ENCODE results near the gene FLT3LG.
"Not testable (repeated sequence)": the region's sequence is repeated elsewhere in the genome, so short reads cannot be mapped to it uniquely, and the experiment has no call there.

The FLT3LG gene

DNA sequence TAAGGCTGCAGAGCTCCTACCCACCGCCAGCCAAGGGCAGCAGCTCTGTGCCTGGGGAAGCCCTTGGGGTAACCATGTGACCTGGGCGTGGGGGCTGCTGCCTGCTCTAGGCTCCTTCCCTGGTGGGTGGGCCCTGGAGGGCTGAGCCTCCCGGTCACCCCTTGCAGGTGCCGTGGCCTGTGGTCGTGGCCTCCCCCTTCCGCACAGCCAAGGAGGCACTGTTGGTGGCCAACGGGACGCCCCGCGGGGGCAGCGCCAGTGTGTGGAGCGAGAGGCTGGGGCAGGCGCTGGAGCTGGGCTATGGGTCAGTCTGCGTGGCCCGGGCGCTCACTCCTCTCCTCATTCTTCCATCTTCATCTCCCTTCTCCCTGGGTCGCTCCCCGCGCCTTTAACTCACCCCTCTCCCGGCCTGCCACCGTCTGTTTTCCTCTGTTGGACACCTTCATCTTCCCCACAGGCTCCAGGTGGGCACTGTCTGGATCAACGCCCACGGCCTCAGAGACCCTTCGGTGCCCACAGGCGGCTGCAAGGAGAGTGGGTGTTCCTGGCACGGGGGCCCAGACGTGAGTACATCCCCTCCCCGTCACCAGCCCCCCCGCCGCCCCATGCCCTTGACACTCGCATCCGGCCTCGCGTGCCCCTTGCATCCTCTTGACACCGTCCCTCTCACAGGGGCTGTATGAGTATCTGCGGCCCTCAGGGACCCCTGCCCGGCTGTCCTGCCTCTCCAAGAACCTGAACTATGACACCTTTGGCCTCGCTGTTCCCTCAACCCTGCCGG, 9.9 kb upstream of the FLT3LG start:
- no peak for DNase-seq

DNA sequence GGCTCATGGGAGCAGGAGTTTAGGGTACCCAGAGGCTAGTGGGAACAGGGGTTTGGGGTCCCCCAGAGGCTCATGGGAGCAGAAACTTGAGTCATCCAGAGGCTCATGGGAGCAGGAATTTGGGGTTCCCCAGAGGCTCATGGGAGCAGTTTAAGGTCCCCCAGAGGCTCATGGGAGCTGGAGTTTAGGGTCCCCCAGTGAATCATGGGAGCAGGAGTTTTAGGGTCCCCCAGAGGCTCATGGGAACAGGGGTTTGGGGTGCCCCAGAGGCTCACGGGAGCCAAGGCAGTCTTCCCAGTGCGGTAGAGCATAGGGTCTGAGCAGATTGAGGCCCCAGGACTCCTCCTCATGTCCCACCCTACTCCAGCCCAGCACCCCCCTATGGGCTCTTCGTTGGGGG, 8.6 kb upstream of the FLT3LG start:
- no peak for DNase-seq

GRCh38 chr19:49468199-49468598, 5.8 kb upstream of the FLT3LG start:
- no peak for DNase-seq

DNA sequence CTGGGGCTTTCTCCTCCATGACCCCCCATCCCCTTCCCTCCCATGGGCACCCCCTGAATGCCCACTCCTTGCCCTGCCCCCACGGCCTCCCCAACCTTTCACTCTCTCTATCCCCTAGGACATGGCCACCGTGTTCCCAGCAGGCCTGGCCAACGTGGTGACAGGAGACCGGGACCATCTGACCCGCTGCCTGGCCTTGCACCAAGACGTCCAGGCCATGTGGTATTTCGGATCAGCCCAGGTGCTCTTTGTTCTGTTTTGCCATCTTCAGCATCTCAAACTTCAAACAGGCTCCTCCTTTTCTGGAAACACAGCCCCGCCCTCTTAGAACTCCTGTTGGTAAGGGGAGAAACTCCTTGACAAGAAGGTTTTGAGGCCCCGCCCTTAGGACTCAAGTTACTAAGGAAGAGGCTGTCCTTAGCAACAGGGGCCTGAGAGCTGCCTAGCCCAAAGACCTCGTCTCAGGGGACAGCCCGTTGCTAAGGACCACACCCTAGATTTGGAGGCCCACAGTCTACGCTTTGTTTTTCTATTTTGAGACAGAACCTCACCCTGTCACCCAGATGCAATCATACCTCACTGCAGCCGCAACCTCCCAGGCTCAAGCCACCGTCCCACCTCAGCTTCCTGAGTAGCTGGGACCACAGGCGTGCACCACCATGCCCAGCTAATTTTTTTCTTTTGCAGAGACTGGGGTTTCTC, 5.1 kb upstream of the FLT3LG start:
- DNase-seq: peak; percentile 84

- DNase-seq: peak; percentile 85
These were observed 4.0 kb upstream of the FLT3LG start for GRCh38 chr19:49469828-49470614.

DNA sequence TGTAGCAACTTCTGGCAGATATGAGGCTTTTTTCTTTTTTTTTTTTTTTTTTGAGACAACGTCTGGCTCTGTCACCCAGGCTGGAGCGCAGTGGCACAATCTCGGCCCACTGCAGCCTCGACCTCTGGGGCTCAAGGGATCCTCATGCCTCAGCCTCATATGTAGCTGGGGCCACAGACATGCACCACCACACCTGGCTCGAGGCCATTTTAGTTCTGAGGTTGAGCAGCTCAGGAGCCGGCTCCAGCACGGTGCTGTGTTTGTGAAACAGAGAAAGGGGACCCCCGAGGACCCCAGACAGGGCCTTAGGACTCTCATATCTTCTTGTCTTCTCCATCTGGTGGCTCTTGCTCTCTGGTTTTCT, 3.4 kb upstream of the FLT3LG start:
- DNase-seq: no peak

DNA sequence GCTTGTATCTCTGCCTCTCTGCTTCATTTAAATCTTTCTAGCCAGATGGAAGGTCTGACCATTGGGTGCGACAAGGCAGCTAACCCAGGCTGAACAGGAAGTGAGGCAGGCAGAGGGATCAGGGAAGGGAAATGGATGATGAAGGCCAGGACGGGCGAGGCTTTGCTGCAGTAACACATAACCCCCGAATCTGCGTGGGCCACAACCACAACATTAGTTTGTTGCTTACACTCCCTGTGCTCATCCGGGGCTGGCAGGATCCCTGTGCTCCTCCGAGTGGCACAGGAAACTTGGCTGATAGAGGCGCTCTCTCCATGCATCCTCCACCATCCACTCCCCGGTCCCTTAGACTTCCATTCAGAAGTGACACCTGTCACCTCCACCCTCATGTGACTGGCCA, 1.1 kb upstream of the FLT3LG start:
- DNase-seq: peak; percentile 42

DNA sequence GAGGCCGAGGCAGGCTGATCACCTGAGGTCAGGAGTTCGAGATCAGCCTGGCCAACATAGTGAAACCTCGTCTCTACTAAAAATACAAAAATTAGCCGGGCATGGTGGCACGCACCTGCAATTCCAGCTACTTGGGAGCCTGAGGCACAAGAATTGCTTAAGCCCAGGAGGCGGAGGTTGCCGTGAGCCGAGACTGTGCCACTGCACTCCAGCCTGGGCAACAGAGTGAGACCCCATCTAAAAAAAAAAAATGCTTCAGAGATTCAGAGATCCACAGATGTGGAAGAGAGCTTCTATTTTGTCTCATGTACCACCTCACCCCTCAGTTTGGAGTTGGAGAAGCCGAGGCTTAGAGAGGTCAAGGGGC, 531 bp upstream of the FLT3LG start:
- not testable (repeated sequence) for DNase-seq

GRCh38 chr19:49474542-49474924, 518 bp downstream of the FLT3LG start:
- DNase-seq: no peak

- peak; percentile 34 for DNase-seq
These were observed 1.3 kb downstream of the FLT3LG start for GRCh38 chr19:49475191-49475917.

GRCh38 chr19:49475995-49476880, 2.2 kb downstream of the FLT3LG start:
- DNase-seq: peak; percentile 90

- DNase-seq: no peak
These were observed 6.1 kb downstream of the FLT3LG start for GRCh38 chr19:49479975-49480628.

DNA sequence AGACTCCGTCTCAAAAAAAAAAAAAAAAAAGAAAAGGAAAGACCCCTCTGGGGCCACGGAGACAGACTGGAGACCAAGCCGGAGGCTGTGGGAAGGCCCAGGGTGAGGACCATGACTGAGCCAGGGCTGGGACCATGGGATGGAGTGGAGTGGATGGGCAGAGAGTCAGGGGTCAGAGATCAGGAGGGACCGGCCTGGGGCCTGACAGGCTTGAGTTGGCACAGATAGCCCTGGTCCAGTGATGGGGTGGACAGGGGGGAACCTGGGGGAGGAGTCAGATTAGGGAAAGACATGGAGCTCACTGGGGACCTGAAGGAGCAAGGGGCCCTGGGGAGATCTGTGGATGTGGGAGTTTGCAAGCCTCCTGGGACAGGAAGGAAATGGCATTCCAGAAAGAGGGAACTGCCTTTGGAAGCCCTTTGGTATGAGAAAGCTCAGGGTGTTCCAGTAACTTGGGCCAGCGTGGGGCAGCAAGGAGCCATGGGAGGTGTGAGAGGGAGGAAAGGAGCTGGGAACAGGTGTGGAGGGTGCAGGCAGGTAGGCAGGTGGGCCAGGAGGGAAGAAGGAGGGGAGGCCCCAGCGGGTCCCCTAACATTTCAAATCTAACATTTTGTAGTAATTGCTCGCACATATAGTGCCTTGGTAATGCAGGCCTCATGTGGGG, 7.1 kb downstream of the FLT3LG start:
- DNase-seq: no peak

- DNase-seq: no peak
These were observed 12.2 kb downstream of the FLT3LG start for GRCh38 chr19:49486232-49486631.

GRCh38 chr19:49486710-49487276, 12.8 kb downstream of the FLT3LG start:
- DNase-seq: no peak

- peak; percentile 100 for DNase-seq
These were observed 13.4 kb downstream of the FLT3LG start, which contains the start of gene RPL13A for GRCh38 chr19:49487277-49488045. Gene RPL13A, plus strand, starts transcription at chr19:49487608. Its CDS starts 22 bp downstream, at chr19:49487630.

- peak; percentile 51 for DNase-seq
These were observed 14.2 kb downstream of the FLT3LG start for GRCh38 chr19:49488046-49488862.

DNA sequence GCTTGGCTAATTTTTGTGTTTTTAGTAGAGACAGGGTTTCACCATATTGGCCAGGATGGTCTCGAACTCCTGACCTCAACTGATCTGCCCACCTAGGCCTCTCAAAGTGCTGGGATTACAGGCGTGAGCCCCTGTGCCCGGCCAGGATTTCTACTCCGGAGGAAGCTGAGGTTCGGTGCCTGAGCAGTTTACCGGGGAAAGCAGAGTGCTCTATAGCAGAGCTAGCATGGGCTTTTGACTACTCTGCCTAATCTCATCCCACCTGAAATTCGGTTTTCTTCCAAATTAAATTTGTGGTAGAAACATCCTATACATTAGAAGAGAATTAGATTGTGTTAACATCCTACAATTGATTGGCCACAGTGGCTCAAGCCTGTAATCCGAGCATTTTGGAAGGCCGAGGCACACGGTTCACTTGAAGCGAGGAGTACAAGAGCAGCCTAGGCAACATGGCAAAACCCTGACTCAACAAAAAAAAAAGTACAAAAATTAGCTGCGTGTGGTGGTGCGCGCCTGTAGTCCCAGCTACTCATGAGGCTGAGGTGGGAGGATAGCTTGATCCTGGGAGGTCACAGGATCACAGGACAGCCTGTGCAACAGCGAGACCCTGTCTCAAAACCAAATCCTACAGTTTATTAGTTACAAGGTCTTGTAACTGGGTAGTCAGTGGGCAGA, 15.0 kb downstream of the FLT3LG start:
- DNase-seq: peak; percentile 47

All from stimulated activated CD4-positive, alpha-beta T cell treated with anti-CD3 and anti-CD28 coated beads, Interleukin-15, amount 100 ng/mL, for 24 hours (primary cell).